Measurements from ENCODE around the gene MAFF.

The MAFF gene

GRCh38 chr22:38249301-38249700 is 47.5 kb downstream of the MAFF start:
- Mint-ChIP-seq H3K4me1 (peaks cover 11 to 19% of the 10 kb centered on the region in 2 donors), H3K27ac (no peak overlapping the region), H3K36me3 (peaks cover 24 to 33% of the 10 kb centered on the region in 2 donors), H3K9me3 (peaks cover 0 to 2% of the 10 kb centered on the region in 2 donors), H3K27me3 (no peaks in the 10 kb centered on the region), H3K4me3 (no peak overlapping the region)
- DNase-seq (no peak), ATAC-seq (replicated peaks) (no peak)

- DNase-seq (no peak), ATAC-seq (replicated peaks) (no peak)
- Mint-ChIP-seq H3K27me3 (no peaks in the 10 kb centered on the region), H3K4me1 (peaks cover 11 to 19% of the 10 kb centered on the region in 2 donors), H3K36me3 (peaks cover 21 to 33% of the 10 kb centered on the region in 2 donors), H3K27ac (no peak overlapping the region), H3K4me3 (no peak overlapping the region), H3K9me3 (peaks cover 0 to 2% of the 10 kb centered on the region in 2 donors)
Observed at GRCh38 chr22:38249803-38250642, 48.2 kb downstream of the MAFF start.

- H3K4me3 Mint-ChIP-seq: no peak overlapping the region
- H3K36me3 Mint-ChIP-seq: peaks cover 21 to 33% of the 10 kb centered on the region in 2 donors
- H3K9me3 Mint-ChIP-seq: peaks cover 0 to 2% of the 10 kb centered on the region in 2 donors
- no peaks in the 10 kb centered on the region for H3K27me3 Mint-ChIP-seq
- DNase-seq: no peak
- no peak overlapping the region for H3K27ac Mint-ChIP-seq
- no peak for ATAC-seq (replicated peaks)
- peaks cover 12 to 19% of the 10 kb centered on the region in 2 donors for H3K4me1 Mint-ChIP-seq
Observed at GRCh38 chr22:38250643-38251340, 49.0 kb downstream of the MAFF start.

GRCh38 chr22:38251341-38251692 is 49.5 kb downstream of the MAFF start:
- H3K4me1 Mint-ChIP-seq: peaks cover 11 to 16% of the 10 kb centered on the region in 2 donors
- H3K4me3 Mint-ChIP-seq: no peak overlapping the region
- ATAC-seq (replicated peaks): no peak
- peaks cover 0 to 2% of the 10 kb centered on the region in 2 donors for H3K9me3 Mint-ChIP-seq
- no peak overlapping the region for H3K27ac Mint-ChIP-seq
- no peak for DNase-seq
- H3K36me3 Mint-ChIP-seq: peaks cover 21 to 27% of the 10 kb centered on the region in 2 donors
- H3K27me3 Mint-ChIP-seq: no peaks in the 10 kb centered on the region

GRCh38 chr22:38255697-38256096 is 53.9 kb downstream of the MAFF start:
- Mint-ChIP-seq H3K9me3 (no peaks in the 10 kb centered on the region), H3K4me3 (no peak overlapping the region), H3K27me3 (no peaks in the 10 kb centered on the region), H3K27ac (no peak overlapping the region), H3K4me1 (peaks cover 4 to 14% of the 10 kb centered on the region in 2 donors), H3K36me3 (peaks cover 3 to 4% of the 10 kb centered on the region in 2 donors)
- DNase-seq (no peak), ATAC-seq (replicated peaks) (no peak)

- no peak overlapping the region for H3K4me3 Mint-ChIP-seq
- ATAC-seq (replicated peaks): no peak
- H3K4me1 Mint-ChIP-seq: peaks cover 17 to 26% of the 10 kb centered on the region in 2 donors
- H3K27me3 Mint-ChIP-seq: no peaks in the 10 kb centered on the region
- H3K36me3 Mint-ChIP-seq: peaks cover 0 to 6% of the 10 kb centered on the region in 2 donors
- H3K27ac Mint-ChIP-seq: no peak overlapping the region
- no peak for DNase-seq
- no peaks in the 10 kb centered on the region for H3K9me3 Mint-ChIP-seq
Observed at GRCh38 chr22:38257181-38257580, 55.4 kb downstream of the MAFF start.

GRCh38 chr22:38257650-38258250 is 56.0 kb downstream of the MAFF start:
- no peak for ATAC-seq (replicated peaks)
- H3K4me1 Mint-ChIP-seq: peaks cover 22 to 29% of the 10 kb centered on the region in 2 donors
- no peaks in the 10 kb centered on the region for H3K27me3 Mint-ChIP-seq
- DNase-seq: no peak
- H3K4me3 Mint-ChIP-seq: no peak overlapping the region
- H3K27ac Mint-ChIP-seq: no peak overlapping the region
- H3K9me3 Mint-ChIP-seq: no peaks in the 10 kb centered on the region
- H3K36me3 Mint-ChIP-seq: peaks cover 0 to 7% of the 10 kb centered on the region in 2 donors

- no peak for DNase-seq
- no peak for ATAC-seq (replicated peaks)
- H3K36me3 Mint-ChIP-seq: peaks cover 0 to 13% of the 10 kb centered on the region in 2 donors
- H3K4me3 Mint-ChIP-seq: no peak overlapping the region
- no peaks in the 10 kb centered on the region for H3K9me3 Mint-ChIP-seq
- no peaks in the 10 kb centered on the region for H3K27me3 Mint-ChIP-seq
- H3K4me1 Mint-ChIP-seq: peaks cover 22 to 29% of the 10 kb centered on the region in 2 donors
- H3K27ac Mint-ChIP-seq: peak overlapping the region; percentile 72
Observed at GRCh38 chr22:38258895-38259294, 57.1 kb downstream of the MAFF start.

GRCh38 chr22:38259370-38259769 is 57.6 kb downstream of the MAFF start:
- Mint-ChIP-seq H3K27me3 (no peaks in the 10 kb centered on the region), H3K36me3 (peaks cover 0 to 15% of the 10 kb centered on the region in 2 donors), H3K4me1 (peaks cover 22 to 29% of the 10 kb centered on the region in 2 donors), H3K27ac (peak overlapping the region; percentile 72), H3K9me3 (no peaks in the 10 kb centered on the region), H3K4me3 (no peak overlapping the region)
- DNase-seq: no peak
- ATAC-seq (replicated peaks): no peak

- peak; percentile 2 to 33 for ATAC-seq (replicated peaks)
Observed at GRCh38 chr22:38260761-38261681, 59.2 kb downstream of the MAFF start.

GRCh38 chr22:38262051-38262795 is 60.4 kb downstream of the MAFF start:
- Mint-ChIP-seq H3K9me3 (no peaks in the 10 kb centered on the region), H3K4me3 (no peak overlapping the region), H3K4me1 (peaks cover 24 to 27% of the 10 kb centered on the region in 2 donors), H3K27ac (peak overlapping the region; percentile 49), H3K27me3 (no peaks in the 10 kb centered on the region), H3K36me3 (peaks cover 0 to 18% of the 10 kb centered on the region in 2 donors)
- DNase-seq (no peak), ATAC-seq (replicated peaks) (peak; percentile 52 to 74)

More at GRCh38 chr22:38260761-38261681, 59.2 kb downstream of the MAFF start:
- Mint-ChIP-seq H3K4me1 (peaks cover 22 to 27% of the 10 kb centered on the region in 2 donors), H3K4me3 (no peak overlapping the region), H3K27me3 (no peaks in the 10 kb centered on the region), H3K27ac (peak overlapping the region; percentile 44), H3K9me3 (no peaks in the 10 kb centered on the region), H3K36me3 (peaks cover 0 to 18% of the 10 kb centered on the region in 2 donors)
- no peak for DNase-seq

GRCh38 chr22:38264322-38264843 is 62.6 kb downstream of the MAFF start:
- Mint-ChIP-seq H3K36me3 (peaks cover 0 to 19% of the 10 kb centered on the region in 2 donors), H3K4me3 (no peak overlapping the region), H3K27me3 (no peaks in the 10 kb centered on the region), H3K9me3 (no peaks in the 10 kb centered on the region), H3K27ac (no peak overlapping the region), H3K4me1 (peaks cover 24 to 39% of the 10 kb centered on the region in 2 donors)
- DNase-seq (no peak), ATAC-seq (replicated peaks) (no peak)
